IPS-18a (cell line): ENCODE measurements around the gene ACOT9.
A peak's percentile ranks its signal among the peaks of the same experiment; 100 is the strongest.

Source experiments
- H3K27ac ChIP-seq: one replicate; pipeline ENCODE4 v1.5.1; 2013; ENCODE audit warnings: low read length
- H3K27me3 ChIP-seq: one replicate; pipeline ENCODE4 v1.6.1; 2013; ENCODE audit warnings: mild to moderate bottlenecking, low read length; ENCODE audit not compliant: control insufficient read depth, insufficient read depth
- H3K36me3 ChIP-seq: one replicate; pipeline ENCODE4 v1.6.1; 2013; ENCODE audit warnings: low read depth, low read length; ENCODE audit not compliant: control insufficient read depth
- H3K4me1 ChIP-seq: one replicate; pipeline ENCODE4 v1.6.1; 2013; ENCODE audit warnings: low read depth, low read length; ENCODE audit not compliant: control insufficient read depth
- H3K4me3 ChIP-seq: one replicate; pipeline ENCODE4 v1.5.1; 2013; ENCODE audit warnings: low read length
- H3K9ac ChIP-seq: one replicate; pipeline ENCODE4 v1.6.1; 2013; ENCODE audit warnings: mild to moderate bottlenecking, low read length, moderate library complexity
- H3K9me3 ChIP-seq: one replicate; pipeline ENCODE4 v1.6.1; 2013; ENCODE audit warnings: low read depth, low read length; ENCODE audit not compliant: control insufficient read depth

The ACOT9 gene, protein sequence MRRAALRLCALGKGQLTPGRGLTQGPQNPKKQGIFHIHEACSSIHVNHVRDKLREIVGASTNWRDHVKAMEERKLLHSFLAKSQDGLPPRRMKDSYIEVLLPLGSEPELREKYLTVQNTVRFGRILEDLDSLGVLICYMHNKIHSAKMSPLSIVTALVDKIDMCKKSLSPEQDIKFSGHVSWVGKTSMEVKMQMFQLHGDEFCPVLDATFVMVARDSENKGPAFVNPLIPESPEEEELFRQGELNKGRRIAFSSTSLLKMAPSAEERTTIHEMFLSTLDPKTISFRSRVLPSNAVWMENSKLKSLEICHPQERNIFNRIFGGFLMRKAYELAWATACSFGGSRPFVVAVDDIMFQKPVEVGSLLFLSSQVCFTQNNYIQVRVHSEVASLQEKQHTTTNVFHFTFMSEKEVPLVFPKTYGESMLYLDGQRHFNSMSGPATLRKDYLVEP

GRCh38 chrX:23742697-23743622 is at the start of gene ACOT9:
Gene ACOT9, minus strand, starts transcription at chrX:23743276. Its CDS starts 132 bp downstream, at chrX:23743144.
- Histone ChIP-seq H3K36me3 (no peaks in the 10 kb centered on the region), H3K9ac (peak within 1 kb of the TSS; percentile 52), H3K27ac (no peak within 1 kb of the TSS), H3K4me1 (no peaks in the 10 kb centered on the region), H3K27me3 (no peaks in the 10 kb centered on the region), H3K4me3 (peak within 1 kb of the TSS; percentile 55), H3K9me3 (no peaks in the 10 kb centered on the region)

GRCh38 chrX:23790155-23790497 is 47.0 kb upstream of the ACOT9 start:
- H3K27ac ChIP-seq, result no peak overlapping the region
- no peaks in the 10 kb centered on the region for H3K9me3 ChIP-seq
- H3K4me1 ChIP-seq, result peaks cover 5% of the 10 kb centered on the region

GRCh38 chrX:23789386-23790154 is 46.5 kb upstream of the ACOT9 start:
- peaks cover 11% of the 10 kb centered on the region for H3K36me3 ChIP-seq
- no peak overlapping the region for H3K9ac ChIP-seq
- no peak overlapping the region for H3K4me3 ChIP-seq
- no peaks in the 10 kb centered on the region for H3K9me3 ChIP-seq
- peaks cover 5% of the 10 kb centered on the region for H3K4me1 ChIP-seq
- no peaks in the 10 kb centered on the region for H3K27me3 ChIP-seq
- H3K27ac ChIP-seq, result no peak overlapping the region

More at GRCh38 chrX:23790155-23790497, 47.0 kb upstream of the ACOT9 start:
- H3K36me3 ChIP-seq, result peaks cover 9% of the 10 kb centered on the region
- H3K27me3 ChIP-seq, result no peaks in the 10 kb centered on the region
- no peak overlapping the region for H3K9ac ChIP-seq
- no peak overlapping the region for H3K4me3 ChIP-seq

DNA sequence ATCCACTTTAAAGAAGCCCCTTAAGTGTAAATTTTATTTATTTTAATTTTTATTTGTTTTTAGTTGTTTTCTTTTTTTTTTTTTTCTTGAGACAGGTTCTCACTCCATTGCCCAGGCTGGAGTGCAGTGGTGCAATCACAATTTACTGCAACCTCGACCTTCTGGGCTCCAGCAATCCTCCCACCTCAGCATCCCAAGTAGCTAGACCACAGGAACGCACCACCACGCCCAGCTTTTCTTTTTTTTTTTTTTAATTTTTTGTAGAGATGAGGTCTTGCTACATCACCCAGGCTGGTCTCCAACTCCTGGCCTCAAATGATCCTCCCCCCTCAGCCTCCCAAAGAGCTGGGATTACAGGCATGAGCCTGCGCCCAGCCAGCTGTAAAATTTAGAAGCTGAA is 45.9 kb upstream of the ACOT9 start:
- no peaks in the 10 kb centered on the region for H3K9me3 ChIP-seq
- H3K27ac ChIP-seq, result no peak overlapping the region
- peaks cover 5% of the 10 kb centered on the region for H3K4me1 ChIP-seq
- H3K4me3 ChIP-seq, result no peak overlapping the region
- H3K9ac ChIP-seq, result no peak overlapping the region
- H3K27me3 ChIP-seq, result no peaks in the 10 kb centered on the region
- H3K36me3 ChIP-seq, result peaks cover 11% of the 10 kb centered on the region

DNA sequence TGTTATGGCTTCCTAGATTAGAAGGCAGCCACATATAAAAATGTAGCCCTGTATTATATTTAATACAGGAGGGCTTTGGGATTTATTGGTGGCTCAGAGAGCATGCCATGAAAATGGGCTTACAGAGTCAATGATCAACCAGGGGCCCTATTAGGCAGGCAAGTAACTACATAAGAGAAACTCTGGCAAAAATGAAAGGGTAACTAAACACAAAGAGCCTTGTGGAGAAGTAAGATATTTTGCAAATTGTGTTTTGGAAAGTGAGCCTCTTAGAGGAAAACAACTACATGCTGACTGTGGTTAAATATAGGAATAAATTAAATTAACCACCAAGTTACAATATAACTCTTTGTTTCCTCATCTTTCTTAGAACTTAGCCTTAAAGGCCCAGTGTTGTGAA is 45.4 kb upstream of the ACOT9 start:
- H3K4me3 ChIP-seq, result no peak overlapping the region
- H3K27me3 ChIP-seq, result no peaks in the 10 kb centered on the region
- peaks cover 11% of the 10 kb centered on the region for H3K36me3 ChIP-seq
- no peaks in the 10 kb centered on the region for H3K9me3 ChIP-seq
- no peak overlapping the region for H3K27ac ChIP-seq
- H3K4me1 ChIP-seq, result peaks cover 5% of the 10 kb centered on the region
- H3K9ac ChIP-seq, result no peak overlapping the region

GRCh38 chrX:23787745-23788118 is 44.7 kb upstream of the ACOT9 start:
- no peak overlapping the region for H3K9ac ChIP-seq
- no peaks in the 10 kb centered on the region for H3K4me1 ChIP-seq
- no peaks in the 10 kb centered on the region for H3K27me3 ChIP-seq
- H3K9me3 ChIP-seq, result no peaks in the 10 kb centered on the region
- no peak overlapping the region for H3K27ac ChIP-seq
- H3K4me3 ChIP-seq, result no peak overlapping the region
- peaks cover 11% of the 10 kb centered on the region for H3K36me3 ChIP-seq

GRCh38 chrX:23786268-23786815 is 43.3 kb upstream of the ACOT9 start:
- Histone ChIP-seq H3K4me1 (peaks cover 4% of the 10 kb centered on the region), H3K27ac (no peak overlapping the region), H3K4me3 (no peak overlapping the region), H3K27me3 (no peaks in the 10 kb centered on the region), H3K9ac (no peak overlapping the region), H3K9me3 (no peaks in the 10 kb centered on the region), H3K36me3 (peaks cover 11% of the 10 kb centered on the region)

GRCh38 chrX:23785580-23785979 is 42.5 kb upstream of the ACOT9 start:
- no peaks in the 10 kb centered on the region for H3K27me3 ChIP-seq
- H3K9ac ChIP-seq, result no peak overlapping the region
- H3K4me3 ChIP-seq, result no peak overlapping the region
- H3K4me1 ChIP-seq, result peaks cover 4% of the 10 kb centered on the region
- H3K9me3 ChIP-seq, result no peaks in the 10 kb centered on the region
- no peak overlapping the region for H3K27ac ChIP-seq
- H3K36me3 ChIP-seq, result peaks cover 11% of the 10 kb centered on the region

DNA sequence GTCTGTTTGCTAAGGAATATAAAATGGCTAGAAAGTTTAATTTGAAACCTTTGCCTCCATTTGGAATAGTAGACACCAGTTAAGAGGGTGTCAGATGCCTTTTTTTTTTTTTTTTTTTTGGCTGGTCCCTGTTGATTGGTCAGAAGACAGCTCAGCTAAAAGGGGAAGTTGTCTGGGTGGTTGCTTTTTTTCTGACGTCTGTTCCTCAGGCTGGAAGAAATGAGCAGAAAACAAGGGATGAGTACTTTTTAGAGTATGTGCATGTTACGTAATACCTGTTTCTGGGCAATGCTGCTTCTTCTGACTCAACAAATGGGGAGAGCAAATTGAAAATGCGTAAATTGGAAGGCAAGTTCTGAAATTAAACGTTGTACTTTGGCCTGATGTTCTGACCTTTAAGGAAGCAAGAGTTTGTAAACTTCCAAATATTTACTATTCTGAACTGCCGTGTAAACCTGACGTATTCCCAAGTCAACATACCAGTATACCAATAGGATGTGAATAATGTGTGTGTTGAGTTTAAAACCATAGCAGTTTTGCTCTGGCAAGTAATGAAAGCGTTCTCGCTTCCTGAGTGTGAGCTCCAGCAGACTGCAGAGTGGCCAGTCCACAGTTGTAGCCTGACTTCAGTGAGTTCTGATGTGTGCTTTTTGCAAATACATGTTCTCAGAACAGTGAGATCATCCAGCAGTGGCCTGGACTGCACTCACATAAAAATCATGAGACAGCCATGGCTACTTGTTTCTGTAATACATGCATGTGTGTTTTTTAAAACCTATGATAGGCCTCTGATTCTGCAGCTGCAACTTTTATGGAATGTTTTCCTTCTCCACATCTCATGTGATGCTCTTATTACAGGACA is 41.6 kb upstream of the ACOT9 start:
- no peak overlapping the region for H3K9ac ChIP-seq
- H3K27ac ChIP-seq, result no peak overlapping the region
- no peaks in the 10 kb centered on the region for H3K27me3 ChIP-seq

GRCh38 chrX:23783589-23784469 is 40.8 kb upstream of the ACOT9 start:
- Histone ChIP-seq H3K9me3 (no peaks in the 10 kb centered on the region), H3K36me3 (peaks cover 11% of the 10 kb centered on the region), H3K4me3 (peak overlapping the region; percentile 88), H3K27ac (no peak overlapping the region), H3K27me3 (no peaks in the 10 kb centered on the region), H3K4me1 (peaks cover 4% of the 10 kb centered on the region), H3K9ac (peak overlapping the region; percentile 21)

More for the DNA sequence above, 41.6 kb upstream of the ACOT9 start:
- Histone ChIP-seq H3K9me3 (no peaks in the 10 kb centered on the region), H3K4me1 (peaks cover 4% of the 10 kb centered on the region), H3K4me3 (peak overlapping the region; percentile 88), H3K36me3 (peaks cover 11% of the 10 kb centered on the region)
